IMR-90 (cell line): ENCODE results near the gene JCAD. TPM values are rescaled to one million over a fixed set of nuclear protein-coding genes. Genes with fewer than 3 reads are reported as not detected.

Experiments
- ATAC-seq: fragments of 200-7000 bp; cut with Tn5 transposase; 2 replicates; pipeline ENCODE4 v1.9.1; 2020; ENCODE audit warnings: low read depth, mild to moderate bottlenecking, moderate library complexity
- BruUV-seq: library from RNA; stranded (reverse); fragments of 400-500 nt; replicated peaks from 2 replicates; lab custom pipeline; 2021; lab: Mats Ljungman, UMichigan
- CTCF ChIA-PET: fragments of 300-600 bp; formaldehyde crosslinking; extraction: SDS; loops from one replicate; lab custom pipeline; 2021; ENCODE audit warnings: antibody characterized with exemption; lab: Yijun Ruan, JAX
- POLR2A ChIA-PET: fragments of 300-600 bp; sonication (Branson Sonifier 250); formaldehyde crosslinking; loops from one replicate; lab custom pipeline; 2022; ENCODE audit warnings: antibody characterized with exemption; ENCODE audit not compliant: unreplicated experiment; lab: Charles Lee
- DNase-seq: peaks from one replicate; pipeline ENCODE4 v3.0.0; 2013
- H2AFZ ChIP-seq: replicated peaks from 2 replicates; pipeline ENCODE3; 2013; ENCODE audit warnings: low read length, mild to moderate bottlenecking; ENCODE audit not compliant: poor library complexity
- H2AK5ac ChIP-seq: 2 replicates; pipeline ENCODE4 v1.6.1; 2013; ENCODE audit warnings: low read depth, low read length, inconsistent platforms
- H2AK9ac ChIP-seq: replicated peaks from 2 replicates; pipeline ENCODE3; 2013; ENCODE audit warnings: mild to moderate bottlenecking, low read depth, low read length, moderate library complexity; ENCODE audit not compliant: poor library complexity
- H2BK120ac ChIP-seq: 2 replicates; pipeline ENCODE4 v1.6.1; 2013; ENCODE audit warnings: low read depth, low read length, inconsistent platforms
- H2BK15ac ChIP-seq: 3 replicates; pipeline ENCODE4 v1.6.1; 2013; ENCODE audit warnings: low read depth, low read length, inconsistent platforms
- H2BK20ac ChIP-seq: 2 replicates; pipeline ENCODE4 v1.6.1; 2013; ENCODE audit warnings: low read depth, mild to moderate bottlenecking, inconsistent platforms, low read length, moderate library complexity
- H2BK5ac ChIP-seq: 2 replicates; pipeline ENCODE4 v1.6.1; 2013; ENCODE audit warnings: mild to moderate bottlenecking, low read depth, low read length, inconsistent platforms; ENCODE audit not compliant: poor library complexity, severe bottlenecking
- H3K14ac ChIP-seq: replicated peaks from 2 replicates; pipeline ENCODE4 v1.6.1; 2013; ENCODE audit warnings: low read depth, low read length, inconsistent platforms
- H3K18ac ChIP-seq: 2 replicates; pipeline ENCODE4 v1.6.1; 2013; ENCODE audit warnings: low read depth, low read length, control low read depth
- H3K23ac ChIP-seq: 2 replicates; pipeline ENCODE4 v1.6.1; 2013; ENCODE audit warnings: low read depth, low read length, inconsistent platforms
- H3K27ac ChIP-seq: 2 replicates; pipeline ENCODE4 v1.5.1; 2013; ENCODE audit warnings: mild to moderate bottlenecking, control low read depth, low read length; ENCODE audit not compliant: insufficient read depth
- H3K27me3 ChIP-seq: 2 replicates; pipeline ENCODE4 v1.6.1; 2013; ENCODE audit warnings: low read length; ENCODE audit not compliant: control insufficient read depth, insufficient read depth
- H3K36me3 ChIP-seq: 2 replicates; pipeline ENCODE4 v1.6.1; 2013; ENCODE audit warnings: low read length, mixed read lengths; ENCODE audit not compliant: control insufficient read depth, insufficient read depth
- H3K4ac ChIP-seq: 2 replicates; pipeline ENCODE4 v1.6.1; 2013; ENCODE audit warnings: low read depth, low read length, inconsistent platforms
- H3K4me1 ChIP-seq: 2 replicates; pipeline ENCODE4 v1.6.1; 2013; ENCODE audit warnings: low read length, mixed read lengths; ENCODE audit not compliant: control insufficient read depth, insufficient read depth
- H3K4me2 ChIP-seq: 2 replicates; pipeline ENCODE4 v1.6.1; 2013; ENCODE audit warnings: low read depth, mild to moderate bottlenecking, control low read depth, low read length, moderate library complexity
- H3K4me3 ChIP-seq: 2 replicates; pipeline ENCODE4 v1.5.1; 2013; ENCODE audit warnings: low read depth, mild to moderate bottlenecking, control low read depth, low read length, moderate library complexity; ENCODE audit not compliant: insufficient read depth
- H3K56ac ChIP-seq: 2 replicates; pipeline ENCODE4 v1.6.1; 2013; ENCODE audit warnings: low read length, inconsistent platforms; ENCODE audit not compliant: insufficient read depth; ENCODE audit errors: extremely low read depth
- H3K79me1 ChIP-seq, 2 experiments: 2 replicates each; pipeline ENCODE4 v1.6.1; 2013; ENCODE audit warnings: low read length in 2 of 2, inconsistent platforms in 1 of 2, low read depth in 1 of 2
- H3K9ac ChIP-seq: 2 replicates; pipeline ENCODE4 v1.6.1; 2013; ENCODE audit warnings: low read depth, low read length, control low read depth
- H3K9me1 ChIP-seq: 2 replicates; pipeline ENCODE4 v1.6.1; 2013; ENCODE audit warnings: low read length, inconsistent platforms; ENCODE audit not compliant: insufficient read depth
- H3K9me3 ChIP-seq: 2 replicates; pipeline ENCODE4 v1.6.1; 2013; ENCODE audit warnings: low read length; ENCODE audit not compliant: control insufficient read depth, insufficient read depth
- H4K20me1 ChIP-seq: 2 replicates; pipeline ENCODE4 v1.6.1; 2013; ENCODE audit warnings: low read length, inconsistent platforms; ENCODE audit not compliant: insufficient read depth
- H4K5ac ChIP-seq: 2 replicates; pipeline ENCODE4 v1.6.1; 2013; ENCODE audit warnings: mild to moderate bottlenecking, low read depth, low read length, control low read depth
- H4K8ac ChIP-seq, 2 experiments: 2 replicates each; pipeline ENCODE4 v1.6.1; 2013; ENCODE audit warnings: low read depth in 2 of 2, low read length in 2 of 2, control low read depth in 1 of 2, inconsistent platforms in 1 of 2
- H4K91ac ChIP-seq: 2 replicates; pipeline ENCODE4 v1.6.1; 2013; ENCODE audit warnings: low read depth, low read length, inconsistent platforms; ENCODE audit not compliant: insufficient read depth
- CEBPB ChIP-seq: IDR thresholded peaks from 2 replicates; pipeline ENCODE4 v1.6.1; 2012; ENCODE audit warnings: low read depth, low read length, improper control_type of control experiment
- MXI1 ChIP-seq: IDR thresholded peaks from 2 replicates; pipeline ENCODE4 v1.6.1; 2012; ENCODE audit warnings: low read depth, mild to moderate bottlenecking, low read length, moderate library complexity, borderline replicate concordance
- SMC3 ChIP-seq: fragments of 150-350 bp; IDR thresholded peaks from 2 replicates; pipeline ENCODE4 v1.6.1; 2016; ENCODE audit warnings: low read depth, mild to moderate bottlenecking, antibody characterized with exemption, low read length, moderate library complexity
- WGBS, 2 experiments: methylation state at CpG; one replicate each; pipeline versions ENCODE4 v1.1.5 to v1.1.7; 2013; ENCODE audit warnings: missing lambda C conversion rate in 2 of 2; ENCODE audit not compliant: insufficient read length in 1 of 2; ENCODE audit errors: extremely low coverage in 2 of 2; 5-methylcytosine and 5-hydroxymethylcytosine counted together
- dilution Hi-C: fragments of 300-500 bp; cut with HindIII; formaldehyde crosslinking; loops from one replicate; pipeline ENCODE4 v1.14.3; 2018; ENCODE audit warnings: low sequenced_read_pairs; ENCODE audit not compliant: unreplicated experiment
- in situ Hi-C: fragments of 300-500 bp; cut with MboI; formaldehyde crosslinking; loops from 3 replicates; pipeline ENCODE4 v1.14.3; 2019; ENCODE audit warnings: low sequenced_read_pairs, inconsistent platforms, mixed read lengths
- intact Hi-C: fragments of 100-400 bp; cut with micrococcal nuclease; formaldehyde crosslinking; loops from 2 replicates; pipeline ENCODE4 v1.10.0; 2022
- polyA plus RNA-seq, 3 experiments: library from polyadenylated mRNA; depleted of rRNA; stranded (reverse); fragments of >200 nt; gene quantifications; 2 replicates each; pipeline ENCODE4 v1.2.3, GENCODE V29; 2012; ENCODE audit warnings: low replicate concordance in 1 of 3
- total RNA-seq: library from RNA; depleted of rRNA; stranded (reverse); fragments of >200 nt; gene quantifications from 2 replicates; pipeline ENCODE4 v1.2.3, GENCODE V29; 2012

The JCAD gene
- total and polyA plus RNA-seq, 2 of the 4 experiments (the other 2 are of a cell fraction): 15.9 to 16.8 TPM

- no peaks in the 10 kb centered on the region for H3K79me1 ChIP-seq
- H3K9me3 ChIP-seq: peaks cover 13% of the 10 kb centered on the region
- H2BK5ac ChIP-seq: no peak overlapping the region
- H3K4me1 ChIP-seq: peaks cover 5% of the 10 kb centered on the region
- H2BK20ac ChIP-seq: no peak overlapping the region
- no CpG with 5 or more reads among the region's 4 CpGs for WGBS, 2 experiments
- intact Hi-C loops: no loop called here
- dilution Hi-C loops: no loop called here
- no peaks in the 10 kb centered on the region for H4K20me1 ChIP-seq
- no peak overlapping the region for H3K9ac ChIP-seq
- no peak overlapping the region for H2BK120ac ChIP-seq
- H3K18ac ChIP-seq: no peak overlapping the region; the same call in 1 of the 2 replicates
- peaks cover 20% of the 10 kb centered on the region for H3K27me3 ChIP-seq
- in situ Hi-C loops: no loop called here
- H4K8ac ChIP-seq: no peak overlapping the region
- H4K5ac ChIP-seq: no peak overlapping the region
- ATAC-seq (peak; percentile 95), DNase-seq (peak; percentile 73)
- H3K4me3 ChIP-seq: no peak overlapping the region
- no peak overlapping the region for H3K56ac ChIP-seq
- H3K4ac ChIP-seq: no peak overlapping the region
- no peak overlapping the region for H4K91ac ChIP-seq
- H2BK15ac ChIP-seq: no peak overlapping the region
- H3K27ac ChIP-seq: no peak overlapping the region
- no TSS peak for BruUV-seq
- TF ChIP-seq MXI1 (no peak), SMC3 (no peak), CEBPB (no peak)
- no peak overlapping the region for H3K23ac ChIP-seq
- no peaks in the 10 kb centered on the region for H3K9me1 ChIP-seq
- no peaks in the 10 kb centered on the region for H3K36me3 ChIP-seq
- CTCF ChIA-PET: no interaction called here
- no peak overlapping the region for H2AK5ac ChIP-seq
- H2AFZ ChIP-seq: no peak overlapping the region
- POLR2A ChIA-PET: no interaction called here
- H3K14ac ChIP-seq: no peak overlapping the region
- peak overlapping the region; percentile 42; the same call in 1 of the 2 replicates for H3K4me2 ChIP-seq
- no peak overlapping the region for H2AK9ac ChIP-seq
These were observed 71.9 kb downstream of the JCAD start for GRCh38 chr10:29987471-29987870.
